HG03064 (cell line): Measurements from ENCODE around the gene RSAD1.

Experiments
- ATAC-seq: cut with Tn5 transposase; IDR thresholded peaks from one replicate; pipeline ENCODE4 v1.9.1; 2021; ENCODE audit warnings: low read depth; ENCODE audit not compliant: unreplicated experiment

The RSAD1 gene

GRCh38 chr17:50517011-50517410, 38.4 kb downstream of the RSAD1 start:
- ATAC-seq = no peak

GRCh38 chr17:50517504-50518383, 39.1 kb downstream of the RSAD1 start:
- no peak for ATAC-seq

- ATAC-seq = no peak
Observed at GRCh38 chr17:50518384-50519023, 39.8 kb downstream of the RSAD1 start.

- no peak for ATAC-seq
Observed at GRCh38 chr17:50519141-50519834, 40.6 kb downstream of the RSAD1 start.

GRCh38 chr17:50520483-50520882, 41.8 kb downstream of the RSAD1 start:
- no peak for ATAC-seq

- no peak for ATAC-seq
Observed at GRCh38 chr17:50521514-50521913, 42.9 kb downstream of the RSAD1 start.

- ATAC-seq = no peak
Observed at GRCh38 chr17:50522766-50523165, 44.1 kb downstream of the RSAD1 start.

GRCh38 chr17:50523208-50523607, 44.5 kb downstream of the RSAD1 start:
- no peak for ATAC-seq

GRCh38 chr17:50524838-50525237, 46.2 kb downstream of the RSAD1 start:
- ATAC-seq = no peak

- no peak for ATAC-seq
Observed at GRCh38 chr17:50527155-50527762, 48.6 kb downstream of the RSAD1 start.

GRCh38 chr17:50527949-50528474, 49.4 kb downstream of the RSAD1 start:
- ATAC-seq = no peak

- no peak for ATAC-seq
Observed at GRCh38 chr17:50529849-50530248, 51.2 kb downstream of the RSAD1 start.

- no peak for ATAC-seq
Observed at GRCh38 chr17:50531428-50532025, 52.9 kb downstream of the RSAD1 start.

GRCh38 chr17:50532452-50533024, 53.9 kb downstream of the RSAD1 start, which contains the start of gene EPN3:
TSS of gene EPN3 (plus strand) at chr17:50532735. CDS start at chr17:50536557, 3,822 bp downstream.
- no peak for ATAC-seq

- ATAC-seq = no peak
Observed at GRCh38 chr17:50533185-50533584, 54.5 kb downstream of the RSAD1 start.

GRCh38 chr17:50533720-50534148, 55.1 kb downstream of the RSAD1 start:
- ATAC-seq = no peak

GRCh38 chr17:50534222-50534978, 55.7 kb downstream of the RSAD1 start:
- no peak for ATAC-seq

- no peak for ATAC-seq
Observed at GRCh38 chr17:50534979-50535326, 56.3 kb downstream of the RSAD1 start.

- ATAC-seq = no peak
Observed at GRCh38 chr17:50535407-50535806, 56.7 kb downstream of the RSAD1 start.
